ENCODE results near the gene ARRDC4. TPM values are rescaled to one million over a fixed set of nuclear protein-coding genes. Genes with fewer than 3 reads are reported as not detected.

Gene ARRDC4
- total and polyA plus RNA-seq, 4 donors = 16.5 to 41.5 (median 19.4) TPM

DNA sequence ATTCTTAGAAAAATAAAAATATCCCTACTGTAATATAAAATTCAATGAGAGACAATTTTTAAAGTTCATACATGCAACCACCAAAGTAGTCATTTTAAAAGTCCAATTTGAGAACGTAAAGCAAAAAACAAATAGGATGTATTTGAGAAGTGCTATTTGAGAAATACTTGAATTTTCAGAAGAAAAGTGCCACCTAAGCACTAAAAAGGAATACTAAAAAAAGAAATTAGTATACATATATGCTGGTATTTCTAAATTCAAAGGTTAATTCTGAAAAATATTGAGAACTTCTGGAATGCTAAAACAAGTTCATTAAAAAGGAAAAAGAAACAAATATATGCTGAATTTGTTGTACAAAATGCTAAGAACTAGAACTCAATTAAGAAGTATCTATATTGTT, 29.2 kb upstream of the ARRDC4 start:
- no peak for ATAC-seq (ENCODE audit: insufficient read depth, low FRiP score)
- Histone ChIP-seq H3K9me3 (ENCODE audit: control insufficient read depth in 4 of 4, insufficient read depth in 3 of 4, low read length in 3 of 4) (peaks cover 0 to 9% (median 3%) of the 10 kb centered on the region in 4 donors), H3K27me3 (ENCODE audit: control insufficient read depth in 3 of 3, insufficient read depth in 3 of 3, low read length in 2 of 3) (no peaks in the 10 kb centered on the region), H3K9ac (ENCODE audit: insufficient read depth in 1 of 2, low read length in 2 of 2) (no peak overlapping the region), H3K27ac (ENCODE audit: low read depth in 1 of 2, low read length in 1 of 2) (no peak overlapping the region), H3K4me1 (ENCODE audit: control insufficient read depth in 5 of 5, insufficient read depth in 5 of 5, low read length in 5 of 5) (no peaks in the 10 kb centered on the region), H3K36me3 (ENCODE audit: control insufficient read depth in 4 of 4, insufficient read depth in 4 of 4, low read length in 4 of 4) (no peaks in the 10 kb centered on the region), H3K4me3 (no peak overlapping the region)
- 81 to 83% methylated on average over 1 of the region's 1 CpG for WGBS, 2 donors
- DNase-seq = no peak
- TF ChIP-seq, protein P1, sequence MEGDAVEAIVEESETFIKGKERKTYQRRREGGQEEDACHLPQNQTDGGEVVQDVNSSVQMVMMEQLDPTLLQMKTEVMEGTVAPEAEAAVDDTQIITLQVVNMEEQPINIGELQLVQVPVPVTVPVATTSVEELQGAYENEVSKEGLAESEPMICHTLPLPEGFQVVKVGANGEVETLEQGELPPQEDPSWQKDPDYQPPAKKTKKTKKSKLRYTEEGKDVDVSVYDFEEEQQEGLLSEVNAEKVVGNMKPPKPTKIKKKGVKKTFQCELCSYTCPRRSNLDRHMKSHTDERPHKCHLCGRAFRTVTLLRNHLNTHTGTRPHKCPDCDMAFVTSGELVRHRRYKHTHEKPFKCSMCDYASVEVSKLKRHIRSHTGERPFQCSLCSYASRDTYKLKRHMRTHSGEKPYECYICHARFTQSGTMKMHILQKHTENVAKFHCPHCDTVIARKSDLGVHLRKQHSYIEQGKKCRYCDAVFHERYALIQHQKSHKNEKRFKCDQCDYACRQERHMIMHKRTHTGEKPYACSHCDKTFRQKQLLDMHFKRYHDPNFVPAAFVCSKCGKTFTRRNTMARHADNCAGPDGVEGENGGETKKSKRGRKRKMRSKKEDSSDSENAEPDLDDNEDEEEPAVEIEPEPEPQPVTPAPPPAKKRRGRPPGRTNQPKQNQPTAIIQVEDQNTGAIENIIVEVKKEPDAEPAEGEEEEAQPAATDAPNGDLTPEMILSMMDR (IDR thresholded peaks at IDR 0.05; ENCODE audit: control extremely low read depth, extremely low read depth) = no peak

DNA sequence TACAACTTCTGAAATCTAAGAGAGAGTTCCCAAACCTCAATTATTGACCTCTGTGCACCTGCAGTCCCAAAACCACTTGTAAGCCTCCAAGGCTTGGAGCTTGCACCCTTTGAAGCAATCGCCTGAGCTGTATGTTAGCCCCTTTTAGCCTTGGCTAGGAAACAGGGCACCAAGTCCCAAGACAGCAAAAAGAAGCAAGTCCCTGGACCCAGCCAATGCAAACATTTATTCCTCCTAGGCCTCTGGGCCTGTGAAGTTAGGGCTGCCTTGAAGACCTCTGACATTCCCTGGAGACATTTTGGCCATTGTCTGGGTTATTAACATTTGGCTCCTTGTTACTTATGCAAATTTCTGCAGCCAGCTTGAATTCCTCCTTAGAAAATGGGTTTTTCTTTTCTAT, 26.9 kb upstream of the ARRDC4 start:
- Histone ChIP-seq H3K9me3 (ENCODE audit: control insufficient read depth in 4 of 4, insufficient read depth in 3 of 4, low read length in 3 of 4) (peaks cover 0 to 9% (median 3%) of the 10 kb centered on the region in 4 donors), H3K9ac (ENCODE audit: insufficient read depth in 1 of 2, low read length in 2 of 2) (no peak overlapping the region), H3K4me3 (no peak overlapping the region), H3K27ac (ENCODE audit: low read depth in 1 of 2, low read length in 1 of 2) (no peak overlapping the region), H3K27me3 (ENCODE audit: control insufficient read depth in 3 of 3, insufficient read depth in 3 of 3, low read length in 2 of 3) (no peaks in the 10 kb centered on the region), H3K4me1 (ENCODE audit: control insufficient read depth in 5 of 5, insufficient read depth in 5 of 5, low read length in 5 of 5) (no peaks in the 10 kb centered on the region), H3K36me3 (ENCODE audit: control insufficient read depth in 4 of 4, insufficient read depth in 4 of 4, low read length in 4 of 4) (no peaks in the 10 kb centered on the region)
- no peak for DNase-seq
- no peak for ATAC-seq (ENCODE audit: insufficient read depth, low FRiP score)
- WGBS, 2 donors = 84 to 92% methylated on average over 1 of the region's 1 CpG
- TF ChIP-seq, protein P1 (IDR thresholded peaks at IDR 0.05; ENCODE audit: control extremely low read depth, extremely low read depth) = no peak

DNA sequence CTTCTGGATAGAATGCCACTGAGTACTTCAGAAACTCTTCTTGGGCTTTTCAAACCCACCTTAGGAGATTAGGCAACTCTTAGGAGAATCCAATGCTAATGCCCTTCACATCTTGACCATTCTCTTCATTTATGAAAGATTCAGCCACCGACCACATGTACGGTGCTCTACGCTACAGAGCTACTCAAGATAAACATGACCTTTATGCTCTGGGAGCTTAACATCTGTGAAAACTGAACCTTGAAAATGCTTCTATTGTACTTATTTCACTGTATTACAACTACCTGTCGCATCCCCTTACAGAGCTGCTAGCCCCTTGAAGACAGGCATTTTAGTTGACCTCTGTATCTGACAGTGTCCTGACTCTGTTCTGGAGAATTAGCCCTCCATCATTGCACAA, 19.5 kb upstream of the ARRDC4 start:
- Histone ChIP-seq H3K9me3 (ENCODE audit: control insufficient read depth in 4 of 4, insufficient read depth in 3 of 4, low read length in 3 of 4) (peaks cover 0 to 4% (median 1%) of the 10 kb centered on the region in 4 donors), H3K36me3 (ENCODE audit: control insufficient read depth in 4 of 4, insufficient read depth in 4 of 4, low read length in 4 of 4) (no peaks in the 10 kb centered on the region), H3K27ac (ENCODE audit: low read depth in 1 of 2, low read length in 1 of 2) (no peak overlapping the region), H3K9ac (ENCODE audit: insufficient read depth in 1 of 2, low read length in 2 of 2) (no peak overlapping the region), H3K4me1 (ENCODE audit: control insufficient read depth in 5 of 5, insufficient read depth in 5 of 5, low read length in 5 of 5) (no peaks in the 10 kb centered on the region), H3K4me3 (no peak overlapping the region), H3K27me3 (ENCODE audit: control insufficient read depth in 3 of 3, insufficient read depth in 3 of 3, low read length in 2 of 3) (peaks cover 0 to 2% (median 2%) of the 10 kb centered on the region in 3 donors)
- no peak for ATAC-seq (ENCODE audit: insufficient read depth, low FRiP score)
- 92 to 97% methylated on average over 4 of the region's 4 CpGs for WGBS, 2 donors
- DNase-seq = no peak
- TF ChIP-seq, protein P1 (IDR thresholded peaks at IDR 0.05; ENCODE audit: control extremely low read depth, extremely low read depth) = no peak

DNA sequence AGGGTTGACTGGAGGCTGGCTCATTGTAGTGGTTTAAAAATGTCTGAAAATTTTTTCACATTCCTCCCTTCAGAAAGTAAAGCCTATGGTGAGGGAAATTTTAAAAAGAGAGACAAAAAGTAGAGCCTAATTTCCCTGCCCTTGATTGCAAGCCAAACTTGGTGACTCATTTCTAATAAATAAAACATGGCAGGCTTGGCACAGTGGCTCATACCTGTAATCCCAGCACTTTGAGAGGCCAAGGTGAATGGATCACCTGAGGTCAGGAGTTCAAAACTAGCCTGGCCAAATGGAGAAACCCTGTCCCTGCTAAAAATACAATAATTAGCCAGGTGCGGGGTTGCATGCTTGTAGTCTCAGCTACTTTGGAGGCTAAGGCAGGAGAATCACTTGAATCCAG, 18.9 kb upstream of the ARRDC4 start:
- ATAC-seq (ENCODE audit: insufficient read depth, low FRiP score) = no peak

More for the DNA sequence above, 18.9 kb upstream of the ARRDC4 start:
- TF ChIP-seq, protein P1 (IDR thresholded peaks at IDR 0.05; ENCODE audit: control extremely low read depth, extremely low read depth) = no peak
- Histone ChIP-seq H3K27me3 (ENCODE audit: control insufficient read depth in 3 of 3, insufficient read depth in 3 of 3, low read length in 2 of 3) (peaks cover 0 to 2% (median 2%) of the 10 kb centered on the region in 3 donors), H3K9me3 (ENCODE audit: control insufficient read depth in 4 of 4, insufficient read depth in 3 of 4, low read length in 3 of 4) (peaks cover 0 to 4% (median 0%) of the 10 kb centered on the region in 4 donors), H3K4me3 (no peak overlapping the region), H3K4me1 (ENCODE audit: control insufficient read depth in 5 of 5, insufficient read depth in 5 of 5, low read length in 5 of 5) (no peaks in the 10 kb centered on the region), H3K36me3 (ENCODE audit: control insufficient read depth in 4 of 4, insufficient read depth in 4 of 4, low read length in 4 of 4) (no peaks in the 10 kb centered on the region), H3K27ac (ENCODE audit: low read depth in 1 of 2, low read length in 1 of 2) (no peak overlapping the region), H3K9ac (ENCODE audit: insufficient read depth in 1 of 2, low read length in 2 of 2) (no peak overlapping the region)
- DNase-seq = no peak
- 95 to 97% methylated on average over 1 of the region's 1 CpG for WGBS, 2 donors
